ENCODE measurements around the gene UHRF1.

DNA sequence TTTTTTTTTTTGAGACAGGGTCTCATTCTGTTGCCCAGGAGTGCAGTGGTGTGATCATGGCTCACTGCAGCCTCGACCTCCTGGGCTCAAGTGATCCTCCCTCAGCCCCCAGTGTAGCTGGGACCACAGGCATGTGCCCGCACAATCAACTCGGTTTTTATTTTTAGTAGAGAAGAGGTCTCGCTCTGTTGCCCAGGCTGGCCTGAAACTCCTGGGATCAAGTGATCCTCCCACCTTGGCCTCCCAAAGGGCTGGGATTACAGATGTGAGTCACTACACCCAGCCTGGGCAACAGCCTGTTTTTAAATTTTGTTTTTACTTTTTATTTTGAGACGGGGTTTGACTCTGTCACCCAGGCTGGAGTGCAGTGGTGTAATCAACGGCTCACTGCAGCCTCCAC, 57.3 kb downstream of the UHRF1 start:
- TF ChIP-seq, protein P1, sequence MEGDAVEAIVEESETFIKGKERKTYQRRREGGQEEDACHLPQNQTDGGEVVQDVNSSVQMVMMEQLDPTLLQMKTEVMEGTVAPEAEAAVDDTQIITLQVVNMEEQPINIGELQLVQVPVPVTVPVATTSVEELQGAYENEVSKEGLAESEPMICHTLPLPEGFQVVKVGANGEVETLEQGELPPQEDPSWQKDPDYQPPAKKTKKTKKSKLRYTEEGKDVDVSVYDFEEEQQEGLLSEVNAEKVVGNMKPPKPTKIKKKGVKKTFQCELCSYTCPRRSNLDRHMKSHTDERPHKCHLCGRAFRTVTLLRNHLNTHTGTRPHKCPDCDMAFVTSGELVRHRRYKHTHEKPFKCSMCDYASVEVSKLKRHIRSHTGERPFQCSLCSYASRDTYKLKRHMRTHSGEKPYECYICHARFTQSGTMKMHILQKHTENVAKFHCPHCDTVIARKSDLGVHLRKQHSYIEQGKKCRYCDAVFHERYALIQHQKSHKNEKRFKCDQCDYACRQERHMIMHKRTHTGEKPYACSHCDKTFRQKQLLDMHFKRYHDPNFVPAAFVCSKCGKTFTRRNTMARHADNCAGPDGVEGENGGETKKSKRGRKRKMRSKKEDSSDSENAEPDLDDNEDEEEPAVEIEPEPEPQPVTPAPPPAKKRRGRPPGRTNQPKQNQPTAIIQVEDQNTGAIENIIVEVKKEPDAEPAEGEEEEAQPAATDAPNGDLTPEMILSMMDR (IDR thresholded peaks at IDR 0.05; ENCODE audit: low read depth, low read length, poor library complexity, severe bottlenecking), result no peak
- no peak for TF ChIP-seq EZH2phosphoT487 (IDR thresholded peaks at IDR 0.05; ENCODE audit: borderline replicate concordance, low read length)
